Neural progenitor cell (in vitro differentiated cells): Measurements from ENCODE around the gene CST9L. TPM values are rescaled to one million over a fixed set of nuclear protein-coding genes. Genes with fewer than 3 reads are reported as not detected.

Source experiments
- DNase-seq: peaks from one replicate; pipeline ENCODE4 v3.0.0-alpha.2; 2016; ENCODE audit warnings: low spot score
- H2AFZ ChIP-seq: fragments of 200-600 bp; sonication (generic); replicated peaks from 2 replicates; pipeline ENCODE4 v1.6.1; 2016; ENCODE audit warnings: antibody characterized with exemption
- H3F3A ChIP-seq: fragments of 200-600 bp; sonication (generic); 2 replicates; pipeline ENCODE4 v1.6.1; 2016; ENCODE audit warnings: antibody characterized with exemption, low read depth
- H3K27ac ChIP-seq: fragments of 200-600 bp; sonication (generic); 2 replicates; pipeline ENCODE4 v1.5.1; 2016; ENCODE audit warnings: mild to moderate bottlenecking
- H3K27me3 ChIP-seq: fragments of 200-600 bp; sonication (generic); 2 replicates; pipeline ENCODE4 v1.6.1; 2016; ENCODE audit warnings: mild to moderate bottlenecking, moderate library complexity
- H3K36me3 ChIP-seq: fragments of 200-600 bp; sonication (generic); 2 replicates; pipeline ENCODE4 v1.5.1; 2016
- H3K4me1 ChIP-seq: fragments of 200-600 bp; sonication (generic); 2 replicates; pipeline ENCODE4 v1.6.1; 2016; ENCODE audit warnings: mixed run types
- H3K4me2 ChIP-seq: fragments of 200-600 bp; sonication (generic); 2 replicates; pipeline ENCODE4 v1.6.1; 2016
- H3K4me3 ChIP-seq: fragments of 200-600 bp; sonication (generic); 2 replicates; pipeline ENCODE4 v1.5.1; 2016
- H3K79me2 ChIP-seq: fragments of 200-600 bp; sonication (generic); 2 replicates; pipeline ENCODE4 v1.6.1; 2016; ENCODE audit warnings: low read depth
- H3K9ac ChIP-seq: fragments of 200-600 bp; sonication (generic); 2 replicates; pipeline ENCODE4 v1.6.1; 2016
- H3K9me3 ChIP-seq: fragments of 200-600 bp; sonication (generic); 2 replicates; pipeline ENCODE4 v1.5.1; 2016; ENCODE audit warnings: low read depth
- H4K20me1 ChIP-seq: fragments of 200-600 bp; sonication (generic); 2 replicates; pipeline ENCODE4 v1.6.1; 2016; ENCODE audit warnings: low read depth
- H3K27ac Mint-ChIP-seq: 3 replicates; pipeline ENCODE4 v1.8.0; 2021; ENCODE audit warnings: mixed read lengths
- H3K27me3 Mint-ChIP-seq: 2 replicates; pipeline ENCODE4 v1.8.0; 2022; ENCODE audit warnings: low read depth, mild to moderate bottlenecking, inconsistent platforms, moderate library complexity, mixed read lengths; ENCODE audit not compliant: insufficient read depth
- H3K36me3 Mint-ChIP-seq: 3 replicates; pipeline ENCODE4 v1.8.0; 2021; ENCODE audit warnings: mixed read lengths
- H3K4me1 Mint-ChIP-seq: 3 replicates; pipeline ENCODE4 v1.8.0; 2021; ENCODE audit warnings: mixed read lengths
- H3K4me3 Mint-ChIP-seq: 3 replicates; pipeline ENCODE4 v1.8.0; 2021; ENCODE audit warnings: mild to moderate bottlenecking, moderate library complexity, mixed read lengths
- H3K9me3 Mint-ChIP-seq: 3 replicates; pipeline ENCODE4 v1.8.0; 2020; ENCODE audit warnings: mixed read lengths
- EZH2 ChIP-seq: fragments of 200-600 bp; sonication (generic); IDR thresholded peaks from 2 replicates; pipeline ENCODE4 v1.6.1; 2017; ENCODE audit warnings: antibody characterized with exemption, mild to moderate bottlenecking, moderate library complexity
- EZH2phosphoT487 ChIP-seq: fragments of 200-600 bp; sonication (generic); IDR thresholded peaks from 2 replicates; pipeline ENCODE4 v1.6.1; 2017; ENCODE audit warnings: antibody characterized with exemption
- total RNA-seq: library from RNA; depleted of rRNA; stranded (reverse); fragments of >200 nt; gene quantifications from 2 replicates; pipeline ENCODE4 v1.2.3, GENCODE V29; 2015; ENCODE audit warnings: low replicate concordance
- TF ChIP-seq, protein P1 (sequence below): fragments of 200-600 bp; sonication (generic); IDR thresholded peaks from 2 replicates; pipeline ENCODE4 v1.5.1; 2017; ENCODE audit warnings: antibody characterized with exemption, mild to moderate bottlenecking

The CST9L gene
- total RNA-seq, 1 donor from 2014 or later, result not detected

- H3K9ac ChIP-seq, result no peak overlapping the region
- no peak overlapping the region for H3K4me3 Mint-ChIP-seq
- H3K9me3 ChIP-seq, result no peaks in the 10 kb centered on the region
- peaks cover 6% of the 10 kb centered on the region for H3K9me3 Mint-ChIP-seq
- no peaks in the 10 kb centered on the region for H3K36me3 ChIP-seq
- H3K27ac Mint-ChIP-seq, result no peak overlapping the region
- no peak overlapping the region for H3K4me2 ChIP-seq
- TF ChIP-seq, protein P1, sequence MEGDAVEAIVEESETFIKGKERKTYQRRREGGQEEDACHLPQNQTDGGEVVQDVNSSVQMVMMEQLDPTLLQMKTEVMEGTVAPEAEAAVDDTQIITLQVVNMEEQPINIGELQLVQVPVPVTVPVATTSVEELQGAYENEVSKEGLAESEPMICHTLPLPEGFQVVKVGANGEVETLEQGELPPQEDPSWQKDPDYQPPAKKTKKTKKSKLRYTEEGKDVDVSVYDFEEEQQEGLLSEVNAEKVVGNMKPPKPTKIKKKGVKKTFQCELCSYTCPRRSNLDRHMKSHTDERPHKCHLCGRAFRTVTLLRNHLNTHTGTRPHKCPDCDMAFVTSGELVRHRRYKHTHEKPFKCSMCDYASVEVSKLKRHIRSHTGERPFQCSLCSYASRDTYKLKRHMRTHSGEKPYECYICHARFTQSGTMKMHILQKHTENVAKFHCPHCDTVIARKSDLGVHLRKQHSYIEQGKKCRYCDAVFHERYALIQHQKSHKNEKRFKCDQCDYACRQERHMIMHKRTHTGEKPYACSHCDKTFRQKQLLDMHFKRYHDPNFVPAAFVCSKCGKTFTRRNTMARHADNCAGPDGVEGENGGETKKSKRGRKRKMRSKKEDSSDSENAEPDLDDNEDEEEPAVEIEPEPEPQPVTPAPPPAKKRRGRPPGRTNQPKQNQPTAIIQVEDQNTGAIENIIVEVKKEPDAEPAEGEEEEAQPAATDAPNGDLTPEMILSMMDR, result no peak
- TF ChIP-seq EZH2 (no peak), EZH2phosphoT487 (no peak)
- H4K20me1 ChIP-seq, result no peaks in the 10 kb centered on the region
- H3F3A ChIP-seq, result no peaks in the 10 kb centered on the region
- no peaks in the 10 kb centered on the region for H3K36me3 Mint-ChIP-seq
- no peak overlapping the region for H3K27ac ChIP-seq
- no peak overlapping the region for H2AFZ ChIP-seq
- no peaks in the 10 kb centered on the region for H3K79me2 ChIP-seq
- no peaks in the 10 kb centered on the region for H3K4me1 ChIP-seq
- DNase-seq, result no peak
- H3K4me1 Mint-ChIP-seq, result peaks cover 6% of the 10 kb centered on the region
- no peaks in the 10 kb centered on the region for H3K27me3 ChIP-seq
- H3K4me3 ChIP-seq, result no peak overlapping the region
- H3K27me3 Mint-ChIP-seq, result peaks cover 11% of the 10 kb centered on the region
Observed at GRCh38 chr20:23585808-23586734, 17.8 kb upstream of the CST9L start.

DNA sequence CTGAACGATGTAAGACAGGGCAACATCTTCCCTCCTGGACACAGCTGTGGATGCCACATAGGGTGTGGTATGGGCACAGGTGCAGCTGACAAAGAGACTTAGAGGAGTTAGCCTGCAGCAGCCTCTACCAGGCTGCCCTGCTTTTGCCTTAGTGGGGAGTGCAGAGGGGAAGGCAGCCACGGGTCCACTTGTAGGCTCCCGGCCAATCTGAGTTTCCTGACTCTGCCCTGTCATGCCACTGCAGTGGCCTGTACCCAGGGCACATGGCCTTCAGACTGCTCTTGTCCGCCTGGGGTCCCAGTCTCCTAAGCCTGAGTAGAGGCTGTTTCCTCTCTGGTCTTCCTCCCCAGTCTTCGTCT is 17.1 kb upstream of the CST9L start:
- no peak for TF ChIP-seq EZH2
- TF ChIP-seq EZH2phosphoT487, result no peak
- TF ChIP-seq, protein P1, result no peak
- H3K79me2 ChIP-seq, result no peaks in the 10 kb centered on the region
- Mint-ChIP-seq H3K4me1 (peaks cover 6% of the 10 kb centered on the region), H3K27ac (no peak overlapping the region), H3K27me3 (peaks cover 11% of the 10 kb centered on the region), H3K4me3 (no peak overlapping the region), H3K9me3 (peaks cover 6% of the 10 kb centered on the region), H3K36me3 (no peaks in the 10 kb centered on the region)
- no peak overlapping the region for H3K4me3 ChIP-seq
- no peaks in the 10 kb centered on the region for H3F3A ChIP-seq
- no peak overlapping the region for H3K4me2 ChIP-seq
- H3K9ac ChIP-seq, result no peak overlapping the region
- H3K27me3 ChIP-seq, result no peaks in the 10 kb centered on the region
- H3K9me3 ChIP-seq, result no peaks in the 10 kb centered on the region
- H4K20me1 ChIP-seq, result no peaks in the 10 kb centered on the region
- H3K4me1 ChIP-seq, result no peaks in the 10 kb centered on the region
- no peak overlapping the region for H3K27ac ChIP-seq
- DNase-seq, result no peak
- no peaks in the 10 kb centered on the region for H3K36me3 ChIP-seq
- H2AFZ ChIP-seq, result no peak overlapping the region

GRCh38 chr20:23584434-23585199 is 16.3 kb upstream of the CST9L start:
- peaks cover 9% of the 10 kb centered on the region for H3K9me3 Mint-ChIP-seq
- H3K4me1 Mint-ChIP-seq, result peaks cover 6% of the 10 kb centered on the region
- Histone ChIP-seq H2AFZ (peak overlapping the region; percentile 26), H3K27me3 (no peaks in the 10 kb centered on the region), H3K79me2 (no peaks in the 10 kb centered on the region), H3K9ac (no peak overlapping the region), H3K9me3 (no peaks in the 10 kb centered on the region), H3F3A (no peaks in the 10 kb centered on the region), H4K20me1 (no peaks in the 10 kb centered on the region), H3K4me3 (no peak overlapping the region), H3K36me3 (no peaks in the 10 kb centered on the region), H3K4me1 (no peaks in the 10 kb centered on the region), H3K27ac (no peak overlapping the region), H3K4me2 (no peak overlapping the region)
- TF ChIP-seq EZH2 (no peak), EZH2phosphoT487 (no peak)
- TF ChIP-seq, protein P1, result no peak
- peaks cover 11% of the 10 kb centered on the region for H3K27me3 Mint-ChIP-seq
- H3K27ac Mint-ChIP-seq, result peak overlapping the region; percentile 72
- DNase-seq, result no peak
- no peak overlapping the region for H3K4me3 Mint-ChIP-seq
- H3K36me3 Mint-ChIP-seq, result no peaks in the 10 kb centered on the region
